Sigmoid colon (tissue), 4 donors: Measurements from ENCODE around the gene MIB1.

Experiments
- POLR2A ChIP-seq, 2 donors: fragments of 450-650 bp; IDR thresholded peaks; one replicate each; pipeline ENCODE4 v1.6.1; 2016; ENCODE audit warnings: antibody characterized with exemption in 2 of 2, mild to moderate bottlenecking in 2 of 2, moderate library complexity in 2 of 2
- POLR2AphosphoS5 ChIP-seq, 4 donors: sonication (generic); formaldehyde crosslinking; IDR thresholded peaks; one replicate each; pipeline ENCODE4 v1.6.1; 2017; ENCODE audit warnings: antibody characterized with exemption in 4 of 4
- TF ChIP-seq, protein P1 (sequence below), 4 experiments: fragments of 450-650 bp in 3 of 4; fragments of 200-600 bp in 1 of 4; IDR thresholded peaks; one replicate each; pipeline ENCODE4 v1.5.1; 2016 to 2019; ENCODE audit warnings: antibody characterized with exemption in 4 of 4, mild to moderate bottlenecking in 3 of 4, moderate library complexity in 2 of 4

DNA sequence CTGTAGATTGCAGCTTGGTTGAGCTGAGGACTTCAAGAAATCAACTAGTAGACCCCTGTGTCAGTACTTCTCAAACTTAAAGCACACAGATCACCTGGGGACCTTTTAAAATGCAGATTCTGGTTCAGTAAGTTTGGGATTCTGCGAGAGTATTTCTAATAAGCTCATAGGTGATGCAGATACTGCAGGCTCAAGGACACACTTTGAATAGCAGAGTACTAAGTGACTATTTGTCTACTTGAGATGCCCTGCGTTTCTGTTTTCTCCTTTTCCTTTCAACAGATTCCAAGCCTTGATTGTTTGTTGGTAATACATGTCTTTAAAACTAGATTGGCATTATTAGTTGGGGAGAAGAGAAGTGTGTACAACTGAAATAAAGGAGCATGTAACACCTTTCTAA is 6.7 kb downstream of the MIB1 start:
- TF ChIP-seq, protein P1, sequence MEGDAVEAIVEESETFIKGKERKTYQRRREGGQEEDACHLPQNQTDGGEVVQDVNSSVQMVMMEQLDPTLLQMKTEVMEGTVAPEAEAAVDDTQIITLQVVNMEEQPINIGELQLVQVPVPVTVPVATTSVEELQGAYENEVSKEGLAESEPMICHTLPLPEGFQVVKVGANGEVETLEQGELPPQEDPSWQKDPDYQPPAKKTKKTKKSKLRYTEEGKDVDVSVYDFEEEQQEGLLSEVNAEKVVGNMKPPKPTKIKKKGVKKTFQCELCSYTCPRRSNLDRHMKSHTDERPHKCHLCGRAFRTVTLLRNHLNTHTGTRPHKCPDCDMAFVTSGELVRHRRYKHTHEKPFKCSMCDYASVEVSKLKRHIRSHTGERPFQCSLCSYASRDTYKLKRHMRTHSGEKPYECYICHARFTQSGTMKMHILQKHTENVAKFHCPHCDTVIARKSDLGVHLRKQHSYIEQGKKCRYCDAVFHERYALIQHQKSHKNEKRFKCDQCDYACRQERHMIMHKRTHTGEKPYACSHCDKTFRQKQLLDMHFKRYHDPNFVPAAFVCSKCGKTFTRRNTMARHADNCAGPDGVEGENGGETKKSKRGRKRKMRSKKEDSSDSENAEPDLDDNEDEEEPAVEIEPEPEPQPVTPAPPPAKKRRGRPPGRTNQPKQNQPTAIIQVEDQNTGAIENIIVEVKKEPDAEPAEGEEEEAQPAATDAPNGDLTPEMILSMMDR (IDR thresholded peaks at IDR 0.05): no peak
- TF ChIP-seq POLR2A (IDR thresholded peaks at IDR 0.05) (no peak), POLR2AphosphoS5 (IDR thresholded peaks at IDR 0.05) (no peak)
